ENCODE results near the gene ATRIP. TPM values are rescaled to one million over a fixed set of nuclear protein-coding genes. Genes with fewer than 3 reads are reported as not detected.

Gene ATRIP
- total RNA-seq, 4 donors from 2014 or later: 4.8 to 8.9 (median 7.1) TPM

- intact Hi-C loops (cut with DNase I): loop anchor here (2.0 to 5.0 kb wide), 2 partner anchors 162 to 243 kb away; no protein-coding TSS in a partner anchor
- H3K27ac ChIP-seq: peak overlapping the region; percentile 95 to 98 (median 96)
- TF ChIP-seq POLR2A (IDR thresholded peaks at IDR 0.05) (no peak), CTCF (IDR thresholded peaks at IDR 0.05) (no peak)
- WGBS, 2 donors: 80 to 94% methylated on average over 1 to 3 of the region's 4 CpGs
- no peak for DNase-seq
- H3K4me3 ChIP-seq: no peak overlapping the region
- H3K9me3 ChIP-seq: no peaks in the 10 kb centered on the region
- H3K4me1 ChIP-seq: peaks cover 51 to 78% (median 66%) of the 10 kb centered on the region in 3 donors
- no peaks in the 10 kb centered on the region for H3K27me3 ChIP-seq
- peaks cover 0 to 11% (median 0%) of the 10 kb centered on the region in 3 donors for H3K36me3 ChIP-seq
These were observed 11.3 kb upstream of the ATRIP start for GRCh38 chr3:48435223-48435595.

- H3K4me3 ChIP-seq: no peak overlapping the region
- peaks cover 45 to 74% (median 60%) of the 10 kb centered on the region in 3 donors for H3K4me1 ChIP-seq
- no peaks in the 10 kb centered on the region for H3K9me3 ChIP-seq
- intact Hi-C loops (cut with DNase I): loop anchor here (2.0 to 5.0 kb wide), 3 partner anchors 37 to 244 kb away; no protein-coding TSS in a partner anchor
- H3K27me3 ChIP-seq: no peaks in the 10 kb centered on the region
- peak overlapping the region; percentile 95 to 98 (median 96) for H3K27ac ChIP-seq
- TF ChIP-seq POLR2A (IDR thresholded peaks at IDR 0.05) (no peak), CTCF (IDR thresholded peaks at IDR 0.05) (peak; percentile 99 to 100 (median 100))
- DNase-seq: no peak
- WGBS, 2 donors: 22 to 31% methylated on average over 7 of the region's 7 CpGs
- H3K36me3 ChIP-seq: peaks cover 0 to 11% (median 0%) of the 10 kb centered on the region in 3 donors
These were observed 10.6 kb upstream of the ATRIP start for GRCh38 chr3:48435774-48436476.

GRCh38 chr3:48436477-48436787 is 10.1 kb upstream of the ATRIP start:
- peak overlapping the region in 3 of 4 donors; percentile 72 to 98 (median 96) for H3K27ac ChIP-seq

GRCh38 chr3:48436855-48437254 is 9.7 kb upstream of the ATRIP start:
- no peak for DNase-seq
- no peaks in the 10 kb centered on the region for H3K27me3 ChIP-seq
- no peaks in the 10 kb centered on the region for H3K9me3 ChIP-seq
- peaks cover 43 to 74% (median 60%) of the 10 kb centered on the region in 3 donors for H3K4me1 ChIP-seq
- intact Hi-C loops (cut with DNase I): loop anchor here (2.0 to 5.0 kb wide), 2 partner anchors 38 to 245 kb away; no protein-coding TSS in a partner anchor
- H3K27ac ChIP-seq: peak overlapping the region in 3 of 4 donors; percentile 3 to 98 (median 72)
- 86 to 88% methylated on average over 7 of the region's 7 CpGs for WGBS, 2 donors
- TF ChIP-seq CTCF (IDR thresholded peaks at IDR 0.05) (no peak), POLR2A (IDR thresholded peaks at IDR 0.05) (no peak)
- no peak overlapping the region for H3K4me3 ChIP-seq
- H3K36me3 ChIP-seq: peaks cover 0 to 17% (median 0%) of the 10 kb centered on the region in 3 donors

More at GRCh38 chr3:48436477-48436787, 10.1 kb upstream of the ATRIP start:
- Histone ChIP-seq H3K36me3 (peaks cover 0 to 12% (median 0%) of the 10 kb centered on the region in 3 donors), H3K4me1 (peaks cover 43 to 74% (median 60%) of the 10 kb centered on the region in 3 donors), H3K4me3 (no peak overlapping the region), H3K9me3 (no peaks in the 10 kb centered on the region), H3K27me3 (no peaks in the 10 kb centered on the region)
- intact Hi-C loops (cut with DNase I): loop anchor here (2.0 to 5.0 kb wide), 2 partner anchors 38 to 244 kb away; no protein-coding TSS in a partner anchor
- 36 to 53% methylated on average over 1 of the region's 1 CpG for WGBS, 2 donors
- no peak for DNase-seq
- no peak for TF ChIP-seq POLR2A (IDR thresholded peaks at IDR 0.05)
- TF ChIP-seq CTCF (IDR thresholded peaks at IDR 0.05): no peak

GRCh38 chr3:48437812-48438211 is 8.7 kb upstream of the ATRIP start:
- peaks cover 0 to 24% (median 2%) of the 10 kb centered on the region in 3 donors for H3K36me3 ChIP-seq
- WGBS, 2 donors: 82 to 84% methylated on average over 4 of the region's 4 CpGs
- H3K27ac ChIP-seq: no peak overlapping the region
- no peaks in the 10 kb centered on the region for H3K9me3 ChIP-seq
- no peak overlapping the region for H3K4me3 ChIP-seq
- no peak for DNase-seq
- peaks cover 40 to 68% (median 55%) of the 10 kb centered on the region in 3 donors for H3K4me1 ChIP-seq
- H3K27me3 ChIP-seq: no peaks in the 10 kb centered on the region
- intact Hi-C loops (cut with DNase I): loop anchor here (2.0 to 5.0 kb wide), 2 partner anchors 39 to 246 kb away; no protein-coding TSS in a partner anchor
- TF ChIP-seq CTCF (IDR thresholded peaks at IDR 0.05) (no peak), POLR2A (IDR thresholded peaks at IDR 0.05) (no peak)
